IPS-18c (cell line): ENCODE measurements around the gene TMPRSS3.
"Not testable (repeated sequence)": the region's sequence is repeated elsewhere in the genome, so short reads cannot be mapped to it uniquely, and the experiment has no call there.

Source experiments
- H3K4me3 ChIP-seq: 2 replicates; pipeline ENCODE4 v1.7.0; 2013; ENCODE audit warnings: low read depth, mild to moderate bottlenecking, low read length, moderate library complexity; ENCODE audit not compliant: insufficient read depth
- H3K9me3 ChIP-seq: one replicate; pipeline ENCODE4 v1.6.1; 2013; ENCODE audit warnings: mild to moderate bottlenecking, low read length, moderate library complexity; ENCODE audit not compliant: control insufficient read depth, insufficient read depth

TMPRSS3 gene

DNA sequence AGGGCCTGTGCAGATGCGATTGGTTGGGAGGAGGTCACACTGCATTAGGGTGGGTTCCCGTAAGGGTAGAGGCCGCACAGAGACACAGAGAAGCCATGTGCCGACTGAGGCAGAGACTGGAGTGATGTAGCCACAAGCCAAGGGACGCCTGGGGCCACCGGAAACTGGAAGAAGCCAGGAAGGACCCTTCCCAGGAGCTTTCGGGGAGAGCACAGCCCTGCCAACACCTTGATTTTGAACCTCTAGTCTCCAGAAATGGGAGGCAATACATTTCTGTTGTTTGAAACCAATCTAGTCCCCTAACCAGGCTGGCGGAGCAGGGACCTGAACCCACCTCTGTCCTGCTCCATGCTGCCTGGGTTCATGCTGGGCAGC lies 18.7 kb upstream of the TMPRSS3 start:
- H3K4me3 ChIP-seq: no peak overlapping the region
- H3K9me3 ChIP-seq: no peaks in the 10 kb centered on the region

DNA sequence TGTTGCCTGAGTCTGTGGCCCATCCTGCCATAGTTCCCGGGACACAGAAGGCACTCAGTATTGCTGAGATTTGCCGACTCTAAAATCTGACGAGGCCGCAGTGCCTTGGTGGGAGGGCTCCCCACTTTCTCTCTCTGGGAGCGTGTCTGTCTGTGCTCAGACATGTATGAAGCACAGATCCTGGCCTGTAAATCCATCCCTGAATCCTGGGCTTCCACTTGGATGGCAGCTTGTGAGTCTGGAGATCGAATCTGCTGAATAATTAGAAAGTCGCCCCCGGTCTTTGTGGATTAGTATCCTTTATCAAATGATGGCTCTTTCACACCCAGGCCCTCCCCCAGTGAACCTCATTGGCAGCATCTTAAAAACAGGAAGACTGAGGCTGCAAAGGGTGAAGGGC lies 18.2 kb upstream of the TMPRSS3 start:
- Histone ChIP-seq H3K9me3 (no peaks in the 10 kb centered on the region), H3K4me3 (no peak overlapping the region)

DNA sequence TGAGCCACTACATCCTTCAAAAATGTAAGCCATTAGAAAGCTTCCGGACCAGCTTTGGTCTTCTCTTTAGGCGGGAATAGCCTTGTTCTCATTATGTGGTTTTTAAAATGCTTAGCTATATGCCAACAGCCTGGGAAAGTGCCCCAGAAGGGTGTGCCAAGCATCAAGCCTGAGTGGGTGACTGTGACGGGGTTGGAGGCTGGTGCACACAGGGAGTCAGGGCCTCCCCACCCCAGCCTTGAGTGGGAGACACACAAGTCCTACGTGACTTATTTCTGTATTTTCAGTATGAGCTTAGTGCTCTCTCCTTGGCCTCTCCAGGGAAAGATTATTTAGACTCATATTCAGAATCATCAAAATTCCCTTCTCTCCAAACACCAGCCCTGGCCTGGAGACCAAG lies 17.6 kb upstream of the TMPRSS3 start:
- Histone ChIP-seq H3K9me3 (no peaks in the 10 kb centered on the region), H3K4me3 (no peak overlapping the region)

DNA sequence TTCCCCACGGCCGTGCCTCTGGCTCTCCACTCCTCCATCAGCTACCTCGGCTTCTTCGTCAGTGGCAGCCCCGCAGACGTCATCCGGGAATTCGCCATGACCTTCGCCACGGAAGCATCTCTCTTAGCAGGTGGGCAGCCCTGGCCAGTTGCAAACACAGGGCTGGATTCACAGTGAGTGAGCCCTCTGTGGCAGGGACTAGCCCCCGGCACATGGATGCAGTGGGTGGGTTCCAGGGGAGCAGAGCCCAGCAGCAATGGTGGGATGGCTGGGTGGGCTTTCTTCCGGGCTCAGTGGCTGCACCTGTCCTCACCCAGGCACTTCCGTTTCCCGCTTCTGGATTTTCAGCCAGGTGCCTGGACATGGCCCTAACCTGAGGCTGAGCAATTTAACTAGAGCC lies 17.2 kb upstream of the TMPRSS3 start:
- no peak overlapping the region for H3K4me3 ChIP-seq
- no peaks in the 10 kb centered on the region for H3K9me3 ChIP-seq

- H3K4me3 ChIP-seq: no peak overlapping the region
- no peaks in the 10 kb centered on the region for H3K9me3 ChIP-seq
These were observed 16.7 kb upstream of the TMPRSS3 start for GRCh38 chr21:42412636-42412933.

DNA sequence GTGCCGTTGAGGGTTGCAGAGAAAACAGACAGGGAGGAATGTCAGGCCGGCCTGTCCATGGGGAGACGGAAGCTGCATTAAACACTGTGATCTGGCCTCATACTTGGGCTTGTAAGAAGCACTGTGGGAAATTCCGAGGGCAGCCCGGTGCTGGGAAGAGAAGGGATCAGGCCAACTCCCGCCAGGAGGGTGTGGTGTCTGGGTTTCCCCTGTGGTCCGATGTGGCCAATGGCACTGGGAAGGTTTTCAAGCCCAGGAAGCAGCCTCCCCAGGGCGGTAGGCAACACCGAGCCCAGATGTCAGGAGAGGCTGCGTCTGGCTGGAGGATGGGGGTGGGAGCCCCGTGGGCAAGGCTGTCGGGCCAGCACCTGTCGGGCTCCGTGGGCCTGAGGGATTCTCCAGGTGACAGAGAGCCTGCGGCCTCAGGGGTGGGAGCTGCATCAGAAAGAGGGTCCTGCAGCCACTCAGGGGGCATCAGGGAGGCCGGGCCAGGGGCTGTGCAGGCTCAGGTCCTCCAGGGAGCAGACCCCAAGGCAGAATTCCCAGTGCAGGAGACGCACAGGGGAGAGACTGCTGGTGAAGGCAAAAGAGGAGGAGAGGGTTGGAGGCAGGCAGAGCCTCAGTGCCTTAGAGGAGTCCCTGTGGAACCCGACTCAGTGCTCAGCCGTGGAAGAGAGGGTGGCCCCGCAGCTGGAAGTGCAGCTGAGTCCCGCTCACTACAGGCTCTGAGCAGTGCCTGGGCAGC lies 16.2 kb upstream of the TMPRSS3 start:
- Histone ChIP-seq H3K4me3 (no peak overlapping the region), H3K9me3 (no peaks in the 10 kb centered on the region)

GRCh38 chr21:42411197-42411869 lies 15.5 kb upstream of the TMPRSS3 start:
- H3K4me3 ChIP-seq: no peak overlapping the region

GRCh38 chr21:42409366-42409765 lies 13.5 kb upstream of the TMPRSS3 start:
- no peak overlapping the region for H3K4me3 ChIP-seq
- H3K9me3 ChIP-seq: no peaks in the 10 kb centered on the region

More at GRCh38 chr21:42411197-42411869, 15.5 kb upstream of the TMPRSS3 start:
- no peaks in the 10 kb centered on the region for H3K9me3 ChIP-seq

GRCh38 chr21:42408718-42409117 lies 12.9 kb upstream of the TMPRSS3 start:
- not testable (repeated sequence) for H3K9me3 ChIP-seq, H3K4me3 ChIP-seq

- no peaks in the 10 kb centered on the region for H3K9me3 ChIP-seq
- no peak overlapping the region for H3K4me3 ChIP-seq
These were observed 11.6 kb upstream of the TMPRSS3 start for GRCh38 chr21:42407476-42407875.

- Histone ChIP-seq H3K9me3 (no peaks in the 10 kb centered on the region), H3K4me3 (no peak overlapping the region)
These were observed 11.0 kb upstream of the TMPRSS3 start for GRCh38 chr21:42406866-42407265.

DNA sequence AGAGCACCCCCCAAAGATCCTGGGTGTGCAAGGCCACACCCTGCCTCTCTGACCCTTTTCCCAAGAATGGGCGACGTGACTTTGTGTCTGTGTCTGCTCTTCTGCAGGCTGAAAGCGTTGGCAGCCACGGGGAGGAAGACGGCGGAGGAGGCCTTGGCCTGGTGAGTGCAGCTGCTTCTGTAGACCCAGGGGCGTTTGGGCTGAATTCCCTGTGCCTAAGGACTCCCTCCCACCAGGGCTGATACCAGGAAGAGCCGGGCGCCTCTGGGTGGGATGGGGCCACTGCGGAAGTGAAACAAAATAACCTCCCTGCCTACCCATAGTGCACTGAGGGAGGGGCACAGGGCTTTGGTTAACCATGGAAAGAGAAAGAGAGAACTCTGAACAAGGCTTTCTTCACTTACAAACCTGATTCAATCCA lies 10.4 kb upstream of the TMPRSS3 start:
- Histone ChIP-seq H3K4me3 (no peak overlapping the region), H3K9me3 (no peaks in the 10 kb centered on the region)

DNA sequence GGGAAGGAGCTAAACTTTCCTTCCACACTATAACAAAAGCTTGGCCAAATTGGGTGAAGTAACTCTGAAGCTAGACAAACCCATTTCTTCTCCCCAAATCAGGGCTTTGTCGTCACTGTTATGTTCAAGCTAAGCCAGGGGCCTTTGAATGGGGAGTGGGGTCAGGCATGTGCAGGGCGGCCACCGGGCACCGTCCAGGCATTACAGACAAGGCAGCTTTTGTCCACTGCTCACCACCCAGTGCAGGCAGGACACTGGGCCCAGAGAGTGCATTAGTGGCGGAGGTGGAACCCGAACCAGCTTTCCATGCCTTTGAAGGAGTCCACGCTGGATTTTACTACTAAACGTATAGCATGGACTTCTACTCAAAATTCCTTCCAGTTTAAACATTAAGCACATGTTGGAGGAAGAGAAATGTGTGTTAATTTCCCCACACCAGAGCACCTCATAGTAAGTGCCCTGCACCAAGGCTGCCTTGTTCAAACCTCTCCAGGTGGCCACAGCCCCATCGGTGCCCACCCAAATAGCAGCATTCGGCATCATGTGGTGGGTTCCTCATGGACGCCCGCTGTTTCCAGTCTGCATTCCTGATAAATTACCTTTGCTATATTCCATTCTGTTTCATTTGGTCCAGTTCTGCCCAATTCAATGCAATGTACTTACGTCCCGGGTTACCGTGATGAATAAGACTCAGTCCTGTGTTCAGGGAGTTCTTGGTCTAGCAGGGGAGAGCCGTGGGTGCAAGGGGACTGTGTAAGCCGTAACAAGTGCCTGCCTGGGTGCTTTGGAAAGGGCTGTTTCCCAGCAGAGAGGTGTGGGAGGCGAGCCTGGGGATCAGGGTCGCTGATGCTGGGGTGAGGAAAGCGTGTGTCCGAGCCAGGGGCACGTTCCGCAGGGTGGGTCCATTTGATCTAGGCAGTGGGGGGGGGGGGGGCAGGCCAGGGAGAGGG lies 9.5 kb upstream of the TMPRSS3 start:
- Histone ChIP-seq H3K4me3 (no peak overlapping the region), H3K9me3 (no peaks in the 10 kb centered on the region)

GRCh38 chr21:42404539-42404938 lies 8.7 kb upstream of the TMPRSS3 start:
- H3K9me3 ChIP-seq: no peaks in the 10 kb centered on the region
- H3K4me3 ChIP-seq: no peak overlapping the region

DNA sequence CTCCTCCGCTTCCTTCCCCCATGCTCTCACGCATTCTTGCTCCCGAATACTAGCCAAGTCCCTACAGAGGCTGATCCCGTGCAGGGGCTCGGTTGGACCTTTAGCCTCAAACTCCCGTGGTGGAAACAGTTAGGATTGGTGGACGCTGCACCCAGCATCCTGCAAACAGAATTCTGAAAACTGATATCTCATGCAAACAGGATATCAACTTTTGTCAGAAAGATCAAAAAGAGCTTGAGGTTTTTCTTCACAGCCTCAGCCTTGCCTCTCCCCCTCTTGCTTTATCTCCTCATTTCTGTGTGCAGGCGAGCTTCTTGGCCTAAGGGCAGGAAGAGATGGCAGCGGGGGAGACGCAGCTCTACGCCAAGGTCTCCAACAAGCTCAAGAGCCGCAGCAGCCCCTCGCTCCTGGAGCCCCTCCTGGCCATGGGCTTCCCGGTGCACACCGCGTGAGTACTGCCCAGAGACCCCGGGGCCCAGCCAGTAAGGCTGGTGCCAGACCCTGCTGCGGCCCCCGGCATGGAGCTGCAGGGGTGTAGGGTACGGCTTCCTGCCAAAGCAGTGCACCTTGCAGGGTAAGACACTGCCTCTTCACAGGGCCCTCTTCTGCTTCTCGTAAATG lies 7.9 kb upstream of the TMPRSS3 start, which contains the start of gene UBASH3A:
TSS of gene UBASH3A (plus strand) at position 292 of the 621 bp plus-strand sequence. CDS start at position 336, 44 bp downstream.
- H3K9me3 ChIP-seq: no peaks in the 10 kb centered on the region
- no peak within 1 kb of the TSS for H3K4me3 ChIP-seq

GRCh38 chr21:42401820-42402251 lies 6.0 kb upstream of the TMPRSS3 start:
- no peak overlapping the region for H3K4me3 ChIP-seq

GRCh38 chr21:42401154-42401553 lies 5.3 kb upstream of the TMPRSS3 start:
- H3K4me3 ChIP-seq: no peak overlapping the region
- H3K9me3 ChIP-seq: no peaks in the 10 kb centered on the region

More at GRCh38 chr21:42401820-42402251, 6.0 kb upstream of the TMPRSS3 start:
- no peaks in the 10 kb centered on the region for H3K9me3 ChIP-seq
